KMS-11 (cell line): ENCODE measurements around the gene SCTR.

ENCODE experiments used
- H2AFZ ChIP-seq: fragments of 200-600 bp; sonication (generic); 2 replicates; pipeline ENCODE4 v1.6.1; 2016; ENCODE audit warnings: antibody characterized with exemption, mixed run types, low read depth
- H3K27ac ChIP-seq: fragments of 200-600 bp; sonication (generic); 2 replicates; pipeline ENCODE4 v1.6.1; 2016; ENCODE audit warnings: mild to moderate bottlenecking, mixed run types
- H3K27me3 ChIP-seq: fragments of 200-600 bp; sonication (generic); 2 replicates; pipeline ENCODE4 v1.6.1; 2017; ENCODE audit warnings: mild to moderate bottlenecking, low read depth, mixed run types, moderate library complexity; ENCODE audit not compliant: insufficient read depth
- H3K36me3 ChIP-seq: fragments of 200-600 bp; sonication (generic); 2 replicates; pipeline ENCODE4 v1.6.1; 2017; ENCODE audit warnings: mild to moderate bottlenecking, mixed run types; ENCODE audit not compliant: insufficient read depth
- H3K4me1 ChIP-seq: fragments of 200-600 bp; sonication (generic); 2 replicates; pipeline ENCODE4 v1.6.1; 2016; ENCODE audit warnings: mild to moderate bottlenecking, low read depth, mixed run types; ENCODE audit not compliant: poor library complexity, severe bottlenecking
- H3K4me2 ChIP-seq: fragments of 200-600 bp; sonication (generic); 2 replicates; pipeline ENCODE4 v1.7.0; 2016; ENCODE audit warnings: mild to moderate bottlenecking, mixed run types
- H3K4me3 ChIP-seq: fragments of 200-600 bp; sonication (generic); IDR thresholded peaks from 2 replicates; pipeline ENCODE4 v1.6.1; 2017; ENCODE audit warnings: low read depth, low read length, mixed read lengths; ENCODE audit not compliant: insufficient read depth
- H3K79me2 ChIP-seq: fragments of 200-600 bp; sonication (generic); 2 replicates; pipeline ENCODE4 v1.6.1; 2016; ENCODE audit warnings: low read depth, mixed run types; ENCODE audit not compliant: insufficient read depth
- H3K9ac ChIP-seq: fragments of 200-600 bp; sonication (generic); 2 replicates; pipeline ENCODE4 v1.6.1; 2016; ENCODE audit warnings: mild to moderate bottlenecking, mixed run types
- H4K20me1 ChIP-seq: fragments of 200-600 bp; sonication (generic); 2 replicates; pipeline ENCODE4 v1.6.1; 2016; ENCODE audit warnings: mild to moderate bottlenecking, mixed run types; ENCODE audit not compliant: insufficient read depth
- CTCF ChIP-seq: fragments of 200-600 bp; sonication (generic); conservative IDR thresholded peaks from 2 replicates; pipeline ENCODE4 v1.6.1; 2017; ENCODE audit warnings: low read depth, mild to moderate bottlenecking, antibody characterized with exemption, low read length, moderate library complexity, mixed read lengths

Gene SCTR

DNA sequence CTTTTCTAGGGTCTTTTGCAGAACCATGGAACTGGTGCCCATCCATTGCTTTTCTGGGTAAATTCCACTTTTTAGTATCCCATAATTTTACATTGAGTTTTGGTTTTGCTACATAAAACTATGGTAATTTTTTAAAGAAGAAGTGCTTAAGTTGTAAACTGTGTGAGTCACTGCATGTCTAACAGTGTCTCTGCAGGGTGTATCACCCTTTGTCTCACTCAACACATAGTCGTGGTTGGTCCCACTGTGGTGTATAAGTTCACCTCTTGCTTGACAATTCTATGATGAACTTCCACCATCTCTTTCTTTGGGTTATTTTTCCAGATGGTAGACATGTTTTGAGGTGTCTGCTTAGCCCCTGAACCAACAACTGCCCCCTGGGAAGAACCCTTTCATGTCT, 10.5 kb downstream of the SCTR start:
- Histone ChIP-seq H3K4me1 (no peaks in the 10 kb centered on the region), H3K4me2 (no peak overlapping the region), H3K27me3 (no peaks in the 10 kb centered on the region)

DNA sequence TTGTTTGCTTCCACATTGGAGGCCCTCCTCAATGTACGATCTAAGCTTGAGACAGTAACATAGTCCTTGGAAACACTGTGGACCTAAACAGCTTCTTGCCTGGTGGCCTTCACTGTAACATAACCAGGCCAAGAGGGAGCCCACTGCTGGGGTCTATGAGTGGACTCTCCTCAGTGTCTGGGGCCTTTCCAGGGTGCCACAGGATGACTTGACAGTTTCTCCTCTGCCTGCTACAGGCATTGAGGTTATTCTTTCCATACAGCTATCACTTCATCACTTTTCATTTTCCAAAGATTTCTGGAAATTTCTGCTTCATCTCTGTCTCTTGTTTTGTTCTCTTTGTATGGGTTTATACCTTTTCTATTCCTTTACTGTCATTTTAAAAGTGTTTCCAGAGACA, 11.3 kb downstream of the SCTR start:
- no peaks in the 10 kb centered on the region for H4K20me1 ChIP-seq
- H3K4me1 ChIP-seq: no peaks in the 10 kb centered on the region
- H3K27ac ChIP-seq: no peak overlapping the region
- TF ChIP-seq CTCF: no peak
- H3K4me3 ChIP-seq: no peak overlapping the region
- no peaks in the 10 kb centered on the region for H3K36me3 ChIP-seq
- no peaks in the 10 kb centered on the region for H3K27me3 ChIP-seq
- H3K79me2 ChIP-seq: no peaks in the 10 kb centered on the region
- no peak overlapping the region for H3K4me2 ChIP-seq
- no peak overlapping the region for H2AFZ ChIP-seq
- no peak overlapping the region for H3K9ac ChIP-seq

More for the DNA sequence above, 10.5 kb downstream of the SCTR start:
- no peaks in the 10 kb centered on the region for H4K20me1 ChIP-seq
- no peak overlapping the region for H3K9ac ChIP-seq
- no peaks in the 10 kb centered on the region for H3K79me2 ChIP-seq
- H3K4me3 ChIP-seq: no peak overlapping the region
- H3K27ac ChIP-seq: no peak overlapping the region
- no peaks in the 10 kb centered on the region for H3K36me3 ChIP-seq
- TF ChIP-seq CTCF: no peak
- no peak overlapping the region for H2AFZ ChIP-seq

- Histone ChIP-seq H4K20me1 (no peaks in the 10 kb centered on the region), H3K4me3 (no peak overlapping the region), H3K79me2 (no peaks in the 10 kb centered on the region), H3K4me1 (no peaks in the 10 kb centered on the region), H3K4me2 (no peak overlapping the region), H3K27me3 (no peaks in the 10 kb centered on the region), H3K27ac (no peak overlapping the region), H3K36me3 (no peaks in the 10 kb centered on the region), H2AFZ (no peak overlapping the region), H3K9ac (no peak overlapping the region)
- TF ChIP-seq CTCF: no peak
These were observed 12.3 kb downstream of the SCTR start for GRCh38 chr2:119511989-119512388.

- Histone ChIP-seq H3K27me3 (no peaks in the 10 kb centered on the region), H3K9ac (no peak overlapping the region), H2AFZ (no peak overlapping the region), H3K4me3 (no peak overlapping the region), H3K36me3 (no peaks in the 10 kb centered on the region), H3K79me2 (no peaks in the 10 kb centered on the region), H3K4me2 (no peak overlapping the region), H3K4me1 (no peaks in the 10 kb centered on the region), H3K27ac (no peak overlapping the region), H4K20me1 (no peaks in the 10 kb centered on the region)
- no peak for TF ChIP-seq CTCF
These were observed 15.5 kb downstream of the SCTR start for GRCh38 chr2:119508756-119509155.
